ENCODE results near the gene CCDC171. TPM values are rescaled to one million over a fixed set of nuclear protein-coding genes. Genes with fewer than 3 reads are reported as not detected.

Gene CCDC171
- total RNA-seq, 4 donors from 2014 or later, result 1.1 to 5.1 (median 3.6) TPM

GRCh38 chr9:15831384-15831783, 278.5 kb downstream of the CCDC171 start:
- no peak overlapping the region for H3K27ac ChIP-seq
- H3K4me3 ChIP-seq, result no peak overlapping the region
- intact Hi-C loops (cut with DNase I; ENCODE audit: low total_unique reads) (no loop called here), in situ Hi-C loops (cut with MboI; ENCODE audit: low pct_ligation_motif_present in 1 of 4, low pct_unique_long_range_greater_than_20kb in 1 of 4, low sequenced_read_pairs in 3 of 4) (loop anchor here in 1 of 4 donors (25.0 kb wide), 1 partner anchor 1631 kb away; no protein-coding TSS in a partner anchor)
- H3K4me1 ChIP-seq, result no peaks in the 10 kb centered on the region
- DNase-seq, result no peak
- H3K27me3 ChIP-seq, result no peaks in the 10 kb centered on the region
- TF ChIP-seq POLR2A (IDR thresholded peaks at IDR 0.05), result no peak
- TF ChIP-seq EP300 (IDR thresholded peaks at IDR 0.05; ENCODE audit: low read depth), result no peak
- TF ChIP-seq POLR2AphosphoS5 (IDR thresholded peaks at IDR 0.05), result no peak
- no peak for TF ChIP-seq CTCF (IDR thresholded peaks at IDR 0.05)
- 92 to 97% methylated on average over 1 of the region's 1 CpG for WGBS, 2 donors (ENCODE audit: low coverage in 1 of 2)
- H3K36me3 ChIP-seq, result no peaks in the 10 kb centered on the region
- no peaks in the 10 kb centered on the region for H3K9me3 ChIP-seq

- no peak for DNase-seq
- 53 to 55% methylated on average over 2 of the region's 2 CpGs for WGBS, 2 donors (ENCODE audit: low coverage in 1 of 2)
These were observed 281.7 kb downstream of the CCDC171 start for GRCh38 chr9:15834541-15834940.

GRCh38 chr9:15837079-15837679, 284.3 kb downstream of the CCDC171 start:
- H3K36me3 ChIP-seq, result no peaks in the 10 kb centered on the region
- no peak for DNase-seq
- no peak overlapping the region for H3K27ac ChIP-seq
- WGBS, 2 donors (ENCODE audit: low coverage in 1 of 2), result 0 to 3% methylated on average over 4 of the region's 4 CpGs
- no peaks in the 10 kb centered on the region for H3K4me1 ChIP-seq
- TF ChIP-seq CTCF (IDR thresholded peaks at IDR 0.05) (peak; percentile 34 to 69 (median 64)), POLR2A (IDR thresholded peaks at IDR 0.05) (no peak)
- H3K4me3 ChIP-seq, result no peak overlapping the region
- in situ Hi-C loops (cut with MboI; ENCODE audit: low pct_ligation_motif_present in 1 of 4, low pct_unique_long_range_greater_than_20kb in 1 of 4, low sequenced_read_pairs in 3 of 4) (loop anchor here in 1 of 4 donors (25.0 kb wide), 1 partner anchor 1625 kb away; no protein-coding TSS in a partner anchor), intact Hi-C loops (cut with DNase I; ENCODE audit: low total_unique reads) (no loop called here)
- no peaks in the 10 kb centered on the region for H3K9me3 ChIP-seq
- no peaks in the 10 kb centered on the region for H3K27me3 ChIP-seq

More at GRCh38 chr9:15834541-15834940, 281.7 kb downstream of the CCDC171 start:
- no peak for TF ChIP-seq POLR2AphosphoS5 (IDR thresholded peaks at IDR 0.05)
- TF ChIP-seq EP300 (IDR thresholded peaks at IDR 0.05; ENCODE audit: low read depth), result no peak
- no peak for TF ChIP-seq POLR2A (IDR thresholded peaks at IDR 0.05)
- no peak for TF ChIP-seq CTCF (IDR thresholded peaks at IDR 0.05)
- Histone ChIP-seq H3K4me1 (no peaks in the 10 kb centered on the region), H3K9me3 (no peaks in the 10 kb centered on the region), H3K4me3 (no peak overlapping the region), H3K36me3 (no peaks in the 10 kb centered on the region), H3K27ac (no peak overlapping the region), H3K27me3 (no peaks in the 10 kb centered on the region)
- in situ Hi-C loops (cut with MboI; ENCODE audit: low pct_ligation_motif_present in 1 of 4, low pct_unique_long_range_greater_than_20kb in 1 of 4, low sequenced_read_pairs in 3 of 4) (loop anchor here in 1 of 4 donors (25.0 kb wide), 1 partner anchor 1628 kb away; no protein-coding TSS in a partner anchor), intact Hi-C loops (cut with DNase I; ENCODE audit: low total_unique reads) (no loop called here)

GRCh38 chr9:15842051-15842450, 289.2 kb downstream of the CCDC171 start:
- intact Hi-C loops (cut with DNase I; ENCODE audit: low total_unique reads), result no loop called here
- TF ChIP-seq CTCF (IDR thresholded peaks at IDR 0.05) (no peak), POLR2AphosphoS5 (IDR thresholded peaks at IDR 0.05) (no peak), EP300 (IDR thresholded peaks at IDR 0.05; ENCODE audit: low read depth) (no peak), POLR2A (IDR thresholded peaks at IDR 0.05) (no peak)
- H3K4me1 ChIP-seq, result no peaks in the 10 kb centered on the region
- no peak for DNase-seq
- H3K9me3 ChIP-seq, result no peaks in the 10 kb centered on the region
- H3K4me3 ChIP-seq, result no peak overlapping the region
- in situ Hi-C loops (cut with MboI; ENCODE audit: low pct_ligation_motif_present in 1 of 4, low pct_unique_long_range_greater_than_20kb in 1 of 4, low sequenced_read_pairs in 3 of 4), result loop anchor here in 1 of 4 donors (25.0 kb wide), 1 partner anchor 1620 kb away; no protein-coding TSS in a partner anchor
- H3K27me3 ChIP-seq, result no peaks in the 10 kb centered on the region
- no peak overlapping the region for H3K27ac ChIP-seq
- H3K36me3 ChIP-seq, result no peaks in the 10 kb centered on the region
- 71 to 91% methylated on average over 3 of the region's 3 CpGs for WGBS, 2 donors (ENCODE audit: low coverage in 1 of 2)
